Activated CD4-positive, CD25-positive, alpha-beta regulatory T cell treated with anti-CD3 and anti-CD28 coated beads, Interleukin-2, amount 50 U/mL, for 24 hours (primary cell): Measurements from ENCODE around the gene MRPL33.
"Not testable (repeated sequence)": the region's sequence is repeated elsewhere in the genome, so short reads cannot be mapped to it uniquely, and the experiment has no call there.

Experiments
- ATAC-seq, 2 donors: fragments of 150-1000 bp; cut with Tn5 transposase; one replicate each; pipeline ENCODE4 v1.10.0; 2021; ENCODE audit warnings: mild to moderate bottlenecking in 1 of 2, moderate library complexity in 1 of 2

MRPL33 gene

DNA sequence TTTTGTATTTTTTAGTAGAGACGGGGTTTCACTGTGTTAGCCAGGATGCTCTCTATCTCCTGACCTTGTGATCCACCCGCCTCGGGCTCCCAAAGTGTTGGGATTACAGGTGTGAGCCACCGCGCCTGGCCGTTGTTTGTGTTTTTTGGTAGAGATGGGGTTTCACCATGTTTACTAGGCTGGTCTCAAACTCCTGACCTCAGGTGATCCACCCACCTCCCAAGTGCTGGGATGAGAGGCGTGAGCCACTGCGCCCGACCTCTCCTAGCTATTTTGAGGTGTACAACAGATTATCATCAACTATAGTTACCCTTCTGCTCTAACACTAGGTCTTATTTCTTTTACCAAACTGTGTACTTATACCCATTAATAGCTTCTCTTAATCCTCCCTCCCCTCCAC lies 28.9 kb upstream of the MRPL33 start:
- ATAC-seq: no peak

DNA sequence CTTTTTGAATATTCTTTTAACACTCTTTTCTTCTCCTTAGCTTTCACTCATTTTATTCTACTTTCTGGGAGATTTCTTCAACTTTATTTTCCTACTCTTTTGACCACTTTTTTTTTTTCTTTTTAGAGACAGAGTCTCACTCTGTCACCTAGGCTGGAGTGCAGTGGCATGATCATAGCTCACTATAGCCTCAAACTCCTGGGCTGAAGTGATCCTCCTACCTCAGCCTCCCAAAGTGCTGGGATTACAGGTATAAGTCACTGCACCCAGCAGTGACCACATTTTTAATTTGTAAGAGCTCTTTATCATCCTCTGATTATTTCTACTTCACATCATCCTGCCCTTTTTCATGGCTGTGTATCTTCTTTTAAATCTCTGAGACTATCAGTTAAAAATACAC lies 26.0 kb upstream of the MRPL33 start:
- ATAC-seq: not testable (repeated sequence)

DNA sequence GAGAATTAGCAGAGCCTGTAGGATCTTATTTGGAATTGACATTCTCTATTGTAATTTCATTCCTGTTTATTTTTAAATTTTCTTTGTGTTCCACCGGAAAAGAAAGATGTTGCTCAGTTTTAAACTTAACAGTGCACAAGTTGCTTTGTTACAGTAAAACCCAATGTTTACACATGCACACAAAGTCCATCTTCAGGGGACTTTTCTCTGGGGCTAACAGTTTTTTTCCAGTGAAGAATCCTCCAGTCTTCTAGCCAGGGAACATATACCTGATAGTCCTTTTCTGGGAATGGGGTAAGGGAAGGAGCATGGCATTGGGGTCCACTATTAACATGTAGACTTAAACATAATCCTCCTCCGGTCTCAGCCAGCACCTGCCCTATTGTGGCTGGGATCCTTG lies 25.2 kb upstream of the MRPL33 start:
- no peak for ATAC-seq

DNA sequence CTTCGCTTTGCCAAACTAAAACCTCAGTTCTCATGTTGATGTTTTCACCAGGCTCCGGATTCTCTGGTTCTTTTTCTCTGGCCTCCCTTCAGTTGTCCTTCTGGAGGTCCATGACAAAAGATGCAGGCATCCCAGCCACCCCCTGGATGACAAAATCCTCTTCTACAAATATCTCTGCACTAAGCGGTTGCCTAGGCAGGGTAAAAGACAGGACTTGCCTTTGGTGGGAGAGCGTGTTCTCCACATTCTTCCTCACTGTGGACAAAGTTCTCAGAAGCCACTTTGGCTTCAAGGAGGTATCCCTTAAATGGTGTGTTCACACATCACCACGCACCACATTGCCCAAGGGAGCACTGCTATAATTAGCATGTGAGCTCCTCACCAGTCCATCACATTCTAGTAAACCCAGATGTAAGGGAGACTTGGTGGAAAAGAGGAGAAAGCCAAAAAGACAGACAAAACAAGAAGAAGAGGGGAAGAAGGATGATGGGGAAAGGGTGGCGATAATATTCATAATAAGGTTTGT lies 23.6 kb upstream of the MRPL33 start:
- ATAC-seq: no peak

DNA sequence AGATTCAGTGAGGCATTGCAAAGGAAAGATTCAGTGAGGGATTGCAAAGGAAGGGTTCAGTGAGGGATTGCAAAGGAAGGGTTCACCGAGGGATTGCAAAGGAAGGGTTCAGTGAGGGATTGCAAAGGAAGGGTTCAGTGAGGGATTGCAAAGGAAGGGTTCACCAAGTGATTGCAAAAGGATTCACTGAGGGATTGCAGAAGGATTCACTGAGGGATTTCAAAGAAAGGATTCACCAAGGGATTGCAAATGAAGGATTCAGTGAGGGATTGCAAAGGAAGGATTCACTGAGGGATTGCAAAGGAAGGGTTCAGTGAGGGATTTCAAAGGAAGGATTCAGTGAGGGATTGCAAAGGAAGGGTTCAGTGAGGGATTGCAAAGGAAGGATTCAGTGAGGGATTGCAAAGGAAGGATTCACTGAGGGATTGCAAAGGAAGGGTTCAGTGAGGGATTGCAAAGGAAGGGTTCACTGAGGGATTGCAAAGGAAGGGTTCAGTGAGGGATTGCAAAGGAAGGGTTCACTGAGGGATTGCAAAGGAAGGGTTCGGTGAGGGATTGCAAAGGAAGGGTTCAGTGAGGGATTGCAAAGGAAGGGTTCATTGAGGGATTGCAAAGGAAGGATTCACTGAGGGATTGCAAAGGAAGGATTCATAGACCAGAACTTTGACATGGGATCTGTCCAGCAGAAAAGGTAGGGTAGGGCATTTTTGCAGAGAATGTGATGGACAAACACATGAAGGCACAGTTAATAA lies 22.5 kb upstream of the MRPL33 start:
- ATAC-seq: not testable (repeated sequence)

DNA sequence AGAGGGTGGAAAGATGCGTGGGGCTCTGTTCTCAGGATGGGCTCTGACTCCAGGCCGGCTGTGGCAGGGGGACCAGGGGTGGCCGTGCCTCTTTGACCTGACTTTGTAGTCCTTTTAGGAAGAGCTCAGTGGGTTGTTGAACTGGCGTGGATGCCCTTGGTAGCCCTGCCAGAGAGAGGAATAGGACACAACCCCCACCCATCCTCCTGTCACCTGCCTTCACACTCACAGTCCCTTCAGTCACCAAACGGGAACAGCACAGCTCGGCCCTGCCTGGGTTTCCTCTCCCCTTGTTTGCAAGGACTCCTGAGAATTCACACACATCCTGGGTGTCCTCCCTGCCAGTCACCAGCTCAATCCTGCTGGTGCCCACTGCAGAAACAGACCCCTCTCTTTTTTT lies 20.1 kb upstream of the MRPL33 start:
- no peak for ATAC-seq

DNA sequence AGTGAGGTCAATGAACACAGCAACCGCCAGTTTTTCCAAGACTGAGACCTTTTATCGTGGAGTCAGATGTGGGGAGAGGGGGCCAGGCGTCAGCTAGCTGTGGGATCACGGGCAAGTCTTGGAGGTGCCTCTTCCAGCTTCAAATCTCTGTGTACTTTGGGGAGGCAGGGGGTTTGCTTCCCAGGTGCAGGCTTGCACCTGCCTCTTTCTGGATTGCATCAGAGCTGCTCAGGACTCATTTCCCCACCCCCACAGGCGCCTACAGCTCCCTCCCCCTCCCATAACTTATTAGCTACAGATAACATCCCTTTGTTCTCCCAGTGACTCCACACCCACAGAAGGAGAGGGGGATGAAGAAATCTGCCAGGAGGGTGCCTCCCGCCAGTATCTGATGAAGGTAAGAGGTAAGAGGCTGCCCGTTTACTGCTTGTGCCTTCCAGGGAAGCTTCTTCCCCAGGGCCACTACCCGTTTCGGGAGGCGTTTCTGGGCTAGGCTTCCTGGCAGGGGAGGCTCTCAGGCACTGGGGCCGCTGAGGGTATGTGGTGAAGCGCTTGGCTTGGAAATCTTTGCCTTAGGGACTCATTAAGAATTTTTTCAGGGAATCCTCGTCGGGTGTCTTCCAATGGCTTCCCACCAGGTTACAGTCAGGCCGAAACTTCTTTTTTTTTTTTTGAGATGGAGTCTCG lies 18.8 kb upstream of the MRPL33 start:
- no peak for ATAC-seq

DNA sequence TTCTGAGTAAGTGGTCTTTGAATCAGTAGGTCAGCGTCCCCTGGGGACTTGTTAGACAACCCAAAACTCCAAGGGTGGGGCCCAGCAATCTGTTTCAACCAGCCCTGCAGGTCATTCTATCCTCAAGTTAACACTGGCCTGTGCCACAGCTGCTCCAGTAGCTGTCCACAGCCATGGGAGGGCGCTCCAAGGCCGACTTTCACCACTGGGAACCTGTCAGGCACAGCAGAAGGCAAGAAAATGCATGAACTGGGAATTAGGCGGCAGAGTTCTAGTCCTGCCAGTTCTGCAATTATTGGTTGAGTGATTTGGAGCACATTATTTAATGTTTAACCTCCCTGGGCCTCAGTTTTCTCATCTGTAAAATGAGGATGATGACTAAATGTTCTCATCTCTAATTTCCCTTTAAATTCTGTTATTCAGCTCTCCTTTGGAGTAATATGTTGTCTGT lies 17.4 kb upstream of the MRPL33 start:
- peak; percentile 71 to 89 for ATAC-seq

DNA sequence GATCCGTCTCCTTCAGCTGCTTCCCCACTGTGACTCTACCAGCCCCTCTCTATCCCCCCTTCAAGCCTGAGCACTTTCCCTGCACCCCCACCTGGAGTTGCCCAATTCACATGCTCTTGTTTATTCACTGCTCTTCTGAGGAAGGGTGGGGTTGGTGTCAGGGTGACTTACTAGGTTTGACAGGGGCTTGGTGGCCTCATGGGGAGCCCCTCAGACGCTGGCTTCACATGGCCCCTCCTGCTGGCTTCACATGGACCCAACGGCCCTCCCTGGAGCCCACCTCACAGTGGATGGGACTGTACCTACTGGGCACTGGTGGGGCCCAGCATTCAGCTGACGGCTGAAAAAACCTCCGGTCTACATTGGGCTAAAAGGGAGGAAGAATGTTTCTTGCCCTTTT lies 16.7 kb upstream of the MRPL33 start:
- ATAC-seq: no peak

DNA sequence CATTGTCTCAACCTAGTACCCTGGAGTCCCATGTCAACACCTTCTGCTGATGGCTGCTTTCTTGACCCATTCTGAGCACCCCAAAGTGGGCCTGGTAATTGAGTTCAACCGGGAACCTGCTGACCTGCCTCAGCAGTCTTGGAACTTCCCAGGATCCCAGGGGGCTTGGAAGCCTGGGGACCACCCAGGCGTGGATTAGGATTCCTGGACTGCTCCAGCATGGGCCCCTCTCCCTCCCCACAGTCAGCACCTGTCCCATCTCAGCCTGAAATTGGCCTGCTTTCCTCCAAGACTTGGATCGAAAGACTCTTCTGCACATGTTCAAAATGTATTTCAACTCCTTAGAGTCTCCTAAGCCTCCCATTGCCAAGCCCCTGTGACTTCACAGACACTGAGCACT lies 15.4 kb upstream of the MRPL33 start:
- no peak for ATAC-seq

DNA sequence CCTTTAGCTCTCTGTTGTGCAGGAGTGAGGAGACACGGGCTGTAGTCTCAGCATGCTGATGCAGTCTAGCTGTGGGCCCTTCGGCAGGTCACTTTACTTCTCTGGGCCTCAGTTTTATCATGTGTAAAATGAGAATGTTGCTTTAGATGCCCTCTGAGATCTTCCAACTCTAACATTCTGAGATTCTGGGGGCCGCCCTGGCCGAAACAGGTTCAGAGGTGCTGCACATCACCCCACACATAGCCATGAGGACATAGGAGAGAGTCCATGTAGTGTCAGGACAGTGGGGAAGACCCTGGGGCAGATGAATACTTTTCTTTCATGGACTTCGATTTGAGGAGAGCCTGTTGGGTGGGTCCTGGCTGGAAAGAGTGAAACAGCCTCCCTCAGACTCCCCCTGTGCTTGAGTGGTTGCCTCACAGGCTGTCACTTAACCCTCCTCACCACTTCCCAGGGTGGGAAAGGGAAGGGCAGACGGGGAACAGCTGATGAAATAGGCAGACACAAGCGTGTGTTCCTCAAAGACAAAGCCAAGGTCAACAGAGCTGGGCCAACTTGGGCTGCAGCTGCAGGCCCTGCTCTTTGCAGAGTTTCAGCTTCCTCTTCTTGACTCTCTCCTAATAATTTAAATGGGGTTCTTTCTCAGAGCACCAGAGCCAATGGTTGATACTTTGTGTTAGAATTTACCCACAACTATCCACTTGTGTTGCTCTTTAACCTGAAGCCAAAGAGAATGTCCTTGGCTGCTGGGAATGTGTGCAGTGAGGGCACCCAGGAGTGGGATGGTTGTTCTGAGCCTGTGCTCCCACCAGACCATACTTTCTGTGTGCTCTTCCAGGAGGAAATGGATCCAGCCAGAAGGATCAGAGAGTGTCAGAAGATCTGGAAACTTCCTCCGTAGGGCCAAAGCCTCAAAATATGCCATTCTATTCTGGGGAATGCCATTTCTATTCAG lies 14.7 kb upstream of the MRPL33 start:
- ATAC-seq: no peak

DNA sequence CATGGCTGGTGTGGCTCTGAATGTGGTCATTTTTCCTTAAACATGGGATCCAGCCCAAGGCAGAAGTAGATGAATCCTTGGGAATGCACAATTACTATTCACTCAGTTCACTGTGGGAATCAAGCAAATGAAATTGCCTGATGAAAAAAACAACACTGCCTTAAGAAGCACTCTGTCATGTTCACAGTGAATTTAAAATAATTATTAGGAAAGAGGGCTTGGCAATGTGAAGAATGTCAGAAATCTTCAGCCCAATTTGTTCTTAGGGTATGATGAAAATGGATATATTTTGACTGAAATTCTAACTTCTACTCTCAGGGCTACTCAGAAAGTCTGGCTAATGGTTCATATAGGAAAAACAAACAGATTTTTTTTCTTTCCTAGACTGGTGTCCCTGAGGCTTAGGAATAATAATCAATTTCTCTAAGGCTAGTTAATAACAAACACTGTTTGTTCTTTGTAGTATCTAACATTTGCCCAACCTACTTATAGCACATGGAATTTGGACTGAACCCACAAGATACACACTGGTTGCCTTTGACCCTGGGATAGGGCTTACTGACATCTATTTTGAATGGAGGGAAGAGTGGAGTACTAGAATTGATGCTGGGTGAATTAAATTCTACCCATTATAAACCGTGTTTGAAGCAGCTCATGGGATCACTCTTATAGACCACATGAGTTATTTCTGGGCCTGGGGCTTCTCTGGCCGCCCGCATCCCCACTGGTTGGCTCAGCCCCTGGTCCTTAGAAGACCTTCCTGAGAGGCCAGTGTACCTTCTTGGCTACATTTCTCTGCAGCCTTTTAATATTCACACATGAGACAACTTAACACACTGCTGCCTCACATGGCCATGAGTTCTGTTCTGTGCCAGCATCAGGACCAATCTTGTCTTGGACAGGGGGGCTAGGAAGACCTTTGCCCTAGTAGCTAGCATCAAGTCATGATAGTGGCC lies 8.3 kb upstream of the MRPL33 start:
- ATAC-seq: no peak

DNA sequence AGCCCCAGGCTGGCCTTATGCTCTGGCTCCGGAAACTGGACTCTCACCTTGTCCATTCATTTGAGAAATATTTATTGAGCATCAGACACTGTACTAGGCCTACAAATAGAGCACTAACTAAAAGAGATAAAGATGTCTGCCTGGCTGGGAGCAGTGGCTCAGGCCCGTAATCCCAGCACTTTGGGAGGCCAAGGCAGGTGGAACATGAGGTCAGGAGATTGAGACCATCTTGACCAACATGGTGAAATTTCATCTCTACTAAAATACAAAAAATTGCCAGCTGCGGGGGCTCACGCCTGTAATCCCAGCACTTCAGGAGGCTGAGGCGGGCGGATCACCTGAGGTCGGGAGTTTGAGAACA lies 7.6 kb upstream of the MRPL33 start:
- ATAC-seq: no peak

DNA sequence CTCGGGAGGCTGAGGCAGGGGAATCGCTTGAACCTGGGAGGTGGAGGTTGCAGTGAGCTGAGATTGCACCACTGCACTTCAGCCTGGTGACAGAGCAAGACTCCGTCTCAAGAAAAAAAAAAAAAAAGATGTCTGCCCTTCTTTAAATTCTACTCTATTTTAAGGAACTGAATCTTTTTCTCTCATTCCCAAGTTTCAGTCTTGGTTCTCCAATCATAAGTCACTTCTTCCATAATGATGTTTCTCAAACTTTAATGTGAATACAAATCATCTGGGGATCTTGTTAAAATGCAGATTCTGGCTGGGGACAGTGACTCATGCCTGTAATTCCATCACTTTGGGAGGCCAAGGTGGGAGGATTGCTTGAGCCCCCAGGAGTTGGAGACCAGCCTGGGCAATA lies 7.0 kb upstream of the MRPL33 start:
- not testable (repeated sequence) for ATAC-seq

DNA sequence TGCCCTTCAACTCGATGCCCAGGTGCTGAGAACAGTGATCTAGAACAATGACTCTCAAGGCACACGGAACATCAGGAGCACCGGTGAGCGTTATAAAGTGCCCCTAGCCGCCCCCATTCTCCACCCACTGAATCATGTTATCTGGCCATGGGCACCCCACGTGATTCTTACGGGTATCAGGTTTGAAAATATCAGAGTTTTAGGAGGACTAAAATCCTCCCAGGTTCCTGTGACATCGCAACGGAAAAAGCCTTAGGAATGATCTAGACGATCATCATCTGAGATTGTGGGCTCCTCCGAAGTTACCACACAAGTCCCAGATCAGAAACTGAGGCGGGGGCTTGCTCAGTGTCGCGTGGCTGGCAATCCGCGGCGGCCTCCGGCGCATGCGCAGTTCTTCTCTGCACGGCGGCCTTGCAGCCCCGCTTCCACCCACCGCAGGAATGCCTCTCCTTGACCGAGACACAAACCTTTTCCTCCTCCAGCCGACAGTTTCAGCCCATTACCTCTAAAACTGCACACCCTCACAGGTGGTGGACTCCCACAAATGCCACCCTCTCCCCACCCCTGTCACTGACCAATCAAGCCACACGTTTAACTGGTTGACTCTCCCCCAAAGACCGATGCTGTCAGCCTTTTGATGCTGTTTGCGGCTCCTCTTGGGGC lies 5.8 kb upstream of the MRPL33 start:
- peak; percentile 59 to 75 for ATAC-seq

DNA sequence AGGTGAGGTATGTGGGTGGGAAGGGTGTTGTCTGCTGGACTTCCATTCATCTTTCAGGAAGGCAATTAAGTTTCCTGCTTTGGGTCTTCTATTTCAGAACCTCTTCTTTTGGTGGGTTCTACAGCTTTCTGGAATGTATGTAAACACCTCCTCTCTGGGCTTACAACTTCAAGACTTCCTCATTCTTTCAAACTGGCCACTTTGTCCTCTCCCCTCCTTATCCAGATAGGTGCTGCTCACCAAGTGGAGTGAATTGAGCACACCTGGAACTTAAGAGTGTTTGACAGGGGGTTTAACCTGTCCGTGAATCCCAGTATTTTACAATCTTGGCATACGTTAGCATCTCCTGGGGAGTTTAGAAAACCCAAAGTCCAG lies 5.2 kb upstream of the MRPL33 start:
- no peak for ATAC-seq

DNA sequence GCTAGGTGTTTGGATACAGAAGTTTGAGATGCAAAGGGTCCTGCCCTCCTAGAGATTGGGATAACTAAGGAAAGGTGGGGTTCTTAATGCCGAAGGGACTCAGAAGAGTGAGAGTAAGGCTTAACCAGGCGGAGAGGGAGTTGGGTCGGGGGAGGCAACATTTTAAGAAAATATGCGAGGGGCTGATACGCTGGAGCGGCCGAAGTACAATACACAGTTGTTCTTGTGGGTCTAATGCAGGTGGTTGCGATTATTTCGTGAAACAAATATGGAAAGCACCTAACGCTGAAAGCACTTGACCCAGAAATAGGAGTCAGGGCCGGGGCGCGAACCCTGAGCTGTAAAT lies 344 bp upstream of the MRPL33 start:
- ATAC-seq: peak in 1 of 2 donors; percentile 15

DNA sequence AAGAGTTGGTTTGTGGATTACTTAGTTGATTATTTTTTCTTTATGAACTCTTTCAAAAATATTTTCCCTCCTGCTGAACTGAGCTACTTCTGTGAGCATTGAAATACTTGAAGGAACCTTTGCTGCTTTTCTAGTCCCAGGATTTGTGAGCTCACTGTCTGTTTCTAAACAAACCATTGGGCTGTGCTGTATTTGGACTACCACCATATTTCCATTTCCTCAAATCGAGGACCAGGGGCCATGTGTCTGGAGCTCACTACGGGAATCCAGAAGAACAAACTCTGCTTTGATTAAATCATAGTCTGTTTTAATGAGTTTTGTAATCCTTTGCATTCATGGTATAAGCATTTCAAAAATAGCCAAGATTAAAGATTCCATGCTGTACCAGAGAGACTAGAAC lies 1.3 kb downstream of the MRPL33 start:
- no peak for ATAC-seq

DNA sequence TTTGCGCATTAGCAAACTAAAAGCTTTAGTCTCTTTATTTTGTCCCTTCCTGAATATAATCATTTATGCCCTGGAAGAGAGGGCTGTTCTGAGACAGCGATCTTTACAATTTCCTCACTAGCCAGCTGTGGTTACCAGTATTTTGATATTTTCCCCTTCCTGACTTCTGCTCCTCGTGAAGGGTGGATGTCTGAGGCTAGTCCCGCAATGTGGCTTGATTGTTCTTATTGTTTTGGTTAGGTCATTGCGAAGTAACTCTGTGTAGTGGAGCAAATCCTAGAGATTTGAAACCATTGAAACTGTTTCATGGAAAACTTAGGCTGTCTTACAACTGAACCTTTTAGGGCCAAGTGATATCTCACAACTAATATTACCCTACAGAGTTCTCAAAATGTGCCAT lies 2.4 kb downstream of the MRPL33 start:
- no peak for ATAC-seq

DNA sequence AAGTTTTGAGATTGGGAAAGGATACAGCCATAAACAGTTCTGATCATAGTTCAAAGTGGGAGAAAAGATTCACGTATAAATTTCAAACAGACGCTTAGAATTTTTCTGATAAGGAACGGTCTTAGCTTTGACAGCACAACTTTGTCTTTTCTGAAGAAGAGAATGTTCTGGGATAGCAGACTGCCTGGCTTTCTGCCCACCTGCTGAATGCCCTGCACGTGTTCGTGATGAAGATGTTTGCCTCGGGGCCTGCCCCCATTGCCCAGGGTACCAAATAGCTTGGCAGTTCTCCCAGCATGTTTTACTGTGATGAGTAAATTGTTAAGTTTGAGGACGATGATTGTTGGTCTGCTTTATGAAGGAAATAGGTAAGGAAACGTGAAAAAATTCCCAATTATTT lies 4.6 kb downstream of the MRPL33 start:
- ATAC-seq: no peak

DNA sequence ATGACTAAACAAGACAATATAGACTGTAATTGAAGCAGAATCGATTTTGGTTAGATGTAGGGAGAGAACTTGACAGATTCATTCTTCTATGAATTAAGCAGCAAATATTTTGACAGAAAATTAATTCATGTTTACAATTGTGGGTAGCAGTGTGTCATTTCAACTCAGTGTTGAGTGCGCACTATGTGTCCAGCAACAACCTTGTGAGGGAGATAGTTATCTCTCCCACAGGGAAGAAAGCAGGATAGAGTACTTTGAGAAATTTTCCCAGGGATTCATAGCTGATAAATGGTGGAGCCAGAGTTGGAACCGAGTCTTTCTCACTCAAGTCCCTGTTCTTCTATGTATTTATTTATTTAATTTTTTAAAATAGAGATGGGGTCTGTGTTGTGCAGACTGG lies 5.2 kb downstream of the MRPL33 start:
- ATAC-seq: no peak
